OCI-LY3 (cell line): Measurements from ENCODE around the gene ARID1B.

Source experiments
- CTCF ChIP-seq: fragments of 200-600, 300-600 bp; sonication (generic); IDR thresholded peaks from 2 replicates; pipeline ENCODE4 v1.5.1; 2014; ENCODE audit warnings: antibody characterized with exemption, low read length, low read depth
- EZH2phosphoT487 ChIP-seq: fragments of 200-600 bp; shearing (Covaris generic); IDR thresholded peaks from 2 replicates; pipeline ENCODE4 v1.6.1; 2018; ENCODE audit warnings: antibody characterized with exemption, mixed run types, low read depth

GRCh38 chr6:157253017-157253416 lies 475.8 kb downstream of the ARID1B start:
- no peak for TF ChIP-seq CTCF
- no peak for TF ChIP-seq EZH2phosphoT487
